GM21619 (cell line): ENCODE results near the gene ARHGEF11.
"Not testable (repeated sequence)": the region's sequence is repeated elsewhere in the genome, so short reads cannot be mapped to it uniquely, and the experiment has no call there.

Source experiments
- ATAC-seq: cut with Tn5 transposase; IDR thresholded peaks from one replicate; pipeline ENCODE4 v1.9.1; 2021; ENCODE audit not compliant: unreplicated experiment

Gene ARHGEF11

DNA sequence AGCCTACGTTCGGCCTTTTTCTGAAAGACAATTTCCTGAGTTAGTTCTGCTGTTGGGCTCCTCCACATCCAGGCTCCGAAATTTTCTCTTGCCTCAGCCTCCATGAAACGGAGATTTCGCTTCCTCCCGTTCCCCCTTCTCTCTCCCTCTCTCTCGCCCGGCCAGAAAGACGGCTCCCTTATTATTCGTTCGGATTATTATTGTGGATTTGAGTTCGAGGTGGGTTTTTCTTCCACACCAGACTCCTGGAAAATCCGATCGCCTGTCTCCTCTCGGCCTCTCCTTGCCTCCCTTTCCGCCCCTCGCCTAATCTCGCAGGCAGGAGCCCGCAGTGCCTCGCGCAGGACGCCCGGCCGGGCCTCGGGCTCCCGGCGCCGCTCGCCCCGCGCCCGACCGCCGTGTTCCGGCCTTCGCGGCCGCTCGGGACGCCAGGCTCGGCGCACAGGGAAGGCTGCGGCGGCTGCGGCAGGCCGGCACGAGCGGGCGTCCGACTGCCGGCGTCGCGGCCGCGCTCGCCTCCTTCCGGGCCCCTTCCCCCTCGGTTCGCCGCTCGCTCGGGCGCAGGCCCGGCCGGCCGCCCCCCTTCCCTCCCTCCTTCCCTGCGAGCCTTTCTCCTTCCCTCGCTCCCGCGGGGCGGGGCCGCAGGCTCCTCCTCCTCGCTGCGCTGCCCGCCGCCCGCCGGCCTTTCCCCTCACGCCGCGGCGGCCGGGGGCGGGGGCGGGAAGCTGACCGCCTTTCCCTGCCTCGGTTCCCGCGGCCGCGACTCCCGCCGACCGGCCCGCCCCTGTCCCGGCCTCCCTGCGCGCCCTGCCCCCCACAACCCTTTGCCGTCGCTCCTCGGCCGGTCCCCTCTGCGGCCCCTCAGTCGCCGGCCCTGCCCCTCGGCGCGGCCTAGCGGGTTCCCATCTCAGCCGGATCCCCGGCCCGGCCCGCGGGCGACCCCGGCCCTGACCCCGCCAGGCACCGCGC, at the start of gene ARHGEF11:
ARHGEF11 (minus strand) TSS at position 493 of the 969 bp plus-strand sequence. CDS start 1,412 bp downstream, outside the sequence.
- peak; percentile 72 for ATAC-seq

DNA sequence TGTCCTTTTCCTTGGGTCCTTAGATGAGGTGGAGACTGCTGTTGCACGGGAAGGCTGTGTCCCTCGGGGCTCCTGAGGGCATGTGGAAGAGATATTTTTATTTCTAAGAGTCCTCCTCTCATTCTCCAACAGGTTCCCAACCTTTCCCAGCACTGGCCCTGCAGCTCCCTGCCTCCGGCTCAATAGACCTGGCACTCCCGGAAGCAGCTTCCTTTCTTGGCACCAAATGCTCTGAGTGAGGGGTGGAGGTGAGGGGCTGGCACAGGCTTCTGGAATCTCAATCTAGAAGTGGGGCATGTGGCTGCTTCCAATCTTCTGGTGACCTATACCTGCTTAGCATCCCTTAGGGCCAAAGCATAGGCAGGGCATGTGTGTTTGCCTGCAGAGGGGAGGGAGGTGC, 49.5 kb upstream of the ARHGEF11 start:
- no peak for ATAC-seq

- no peak for ATAC-seq
These were observed 47.3 kb upstream of the ARHGEF11 start for GRCh38 chr1:157092831-157093230.

GRCh38 chr1:157091668-157092273, 46.2 kb upstream of the ARHGEF11 start:
- no peak for ATAC-seq

- no peak for ATAC-seq
These were observed 45.6 kb upstream of the ARHGEF11 start for GRCh38 chr1:157091186-157091585.

- no peak for ATAC-seq
These were observed 45.2 kb upstream of the ARHGEF11 start for GRCh38 chr1:157090771-157091170.

GRCh38 chr1:157090196-157090647, 44.7 kb upstream of the ARHGEF11 start:
- no peak for ATAC-seq

GRCh38 chr1:157089789-157090188, 44.2 kb upstream of the ARHGEF11 start:
- no peak for ATAC-seq

- ATAC-seq, result no peak
These were observed 43.1 kb upstream of the ARHGEF11 start for GRCh38 chr1:157088607-157089006.

- no peak for ATAC-seq
These were observed 41.5 kb upstream of the ARHGEF11 start for GRCh38 chr1:157087030-157087429.

GRCh38 chr1:157086299-157086698, 40.8 kb upstream of the ARHGEF11 start:
- ATAC-seq, result no peak

DNA sequence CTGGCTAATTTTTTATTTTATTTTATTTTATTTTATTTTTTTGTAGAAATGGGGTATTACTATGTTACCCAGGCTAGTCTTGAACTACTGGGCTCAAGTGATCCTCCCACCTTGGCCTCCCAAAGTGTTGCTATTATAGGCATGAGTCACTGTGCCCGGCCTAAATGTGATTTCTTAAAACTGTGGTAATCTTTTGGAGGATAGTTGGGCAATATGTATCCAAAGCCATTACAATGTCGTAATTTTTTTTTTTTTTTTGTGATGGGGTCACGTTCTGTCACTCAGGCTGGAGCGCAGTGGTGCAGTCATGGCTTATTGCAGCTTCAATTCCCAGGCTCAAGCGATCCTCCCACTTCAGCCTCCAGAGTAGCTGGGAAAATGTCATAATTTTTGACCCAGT, 39.9 kb upstream of the ARHGEF11 start:
- ATAC-seq, result no peak

GRCh38 chr1:157084720-157085119, 39.2 kb upstream of the ARHGEF11 start:
- ATAC-seq, result no peak

DNA sequence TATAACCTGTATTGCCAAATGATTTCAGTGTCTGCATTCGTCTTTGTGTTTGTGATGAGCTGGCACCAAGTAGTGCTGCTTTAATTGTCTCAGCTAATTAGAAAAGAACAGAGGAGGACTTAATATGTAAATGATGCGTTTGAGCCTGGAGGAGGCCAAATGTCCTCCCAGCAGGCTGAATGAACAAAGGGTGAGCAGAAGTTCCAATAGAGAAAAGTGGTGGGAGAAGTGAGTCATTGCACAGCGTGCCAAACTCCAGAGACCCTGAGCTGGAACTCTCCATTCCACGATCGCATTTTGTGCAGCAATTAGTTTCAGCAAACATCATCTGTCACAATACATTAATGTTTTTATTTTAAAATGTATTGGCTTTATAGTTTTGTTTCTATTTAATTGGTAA, 36.2 kb upstream of the ARHGEF11 start:
- ATAC-seq, result no peak

GRCh38 chr1:157080714-157081113, 35.2 kb upstream of the ARHGEF11 start:
- ATAC-seq, result no peak

- no peak for ATAC-seq
These were observed 31.9 kb upstream of the ARHGEF11 start for GRCh38 chr1:157077394-157077793.

DNA sequence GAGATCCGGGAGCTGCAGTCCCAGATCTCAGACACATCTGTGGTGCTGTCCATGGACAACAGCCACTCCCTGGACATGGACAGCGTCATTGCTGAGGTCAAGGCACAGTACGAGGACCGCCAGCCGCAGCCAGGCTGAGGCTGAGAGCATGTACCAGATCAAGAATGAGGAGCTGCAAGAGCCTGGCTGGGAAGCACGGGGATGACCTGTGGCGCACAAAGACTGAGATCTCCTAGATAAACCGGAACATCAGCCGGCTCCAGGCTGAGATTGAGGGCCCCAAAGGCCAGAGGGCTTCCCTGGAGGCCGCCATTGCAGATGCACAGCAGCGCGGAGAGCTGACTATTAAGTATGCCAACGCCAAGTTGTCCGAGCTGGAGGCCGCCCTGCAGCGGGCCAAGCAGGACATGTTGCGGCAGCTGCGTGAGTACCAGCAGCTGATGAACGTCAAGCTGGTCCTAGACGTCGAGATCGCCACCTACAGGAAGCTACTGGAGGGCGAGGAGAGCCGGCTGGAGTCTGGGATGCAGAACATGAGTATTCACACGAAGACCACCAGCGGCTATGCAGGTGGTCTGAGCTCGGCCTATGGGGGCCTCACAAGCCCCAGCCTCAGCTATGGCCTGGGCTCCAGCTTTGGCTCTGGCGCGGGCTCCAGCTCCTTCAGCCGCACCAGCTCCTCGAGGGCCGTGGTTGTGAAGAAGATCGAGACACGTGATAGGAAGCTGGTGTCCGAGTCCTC, 28.6 kb upstream of the ARHGEF11 start:
- ATAC-seq, result no peak

DNA sequence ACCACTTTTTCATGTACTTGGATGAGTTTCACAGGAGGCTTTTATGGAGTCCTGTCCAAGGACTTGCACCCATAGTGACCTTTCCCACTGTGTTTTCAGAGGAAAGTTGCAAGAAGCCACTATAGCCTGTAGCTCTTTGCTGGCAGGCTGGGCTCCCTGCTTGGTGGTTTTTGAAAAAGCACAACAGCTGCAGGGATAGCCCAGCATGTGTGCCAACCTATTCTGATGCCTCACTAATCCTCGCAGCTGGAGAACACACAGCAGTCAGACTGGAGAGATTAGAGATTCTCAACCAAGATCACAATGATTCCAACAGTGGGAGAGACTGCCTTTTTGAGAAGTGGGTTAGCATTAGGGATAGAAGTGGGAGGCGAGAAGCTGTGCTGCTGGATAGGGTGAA, 24.1 kb upstream of the ARHGEF11 start:
- ATAC-seq, result no peak

GRCh38 chr1:157059241-157059640, 13.7 kb upstream of the ARHGEF11 start:
- not testable (repeated sequence) for ATAC-seq

GRCh38 chr1:157056269-157056668, 10.7 kb upstream of the ARHGEF11 start:
- no peak for ATAC-seq

- ATAC-seq, result not testable (repeated sequence)
These were observed 10.2 kb upstream of the ARHGEF11 start for GRCh38 chr1:157055729-157056128.
